ENCODE data around the gene SEC23IP. TPM values are rescaled to one million over a fixed set of nuclear protein-coding genes. Genes with fewer than 3 reads are reported as not detected.

SEC23IP gene
- total and polyA plus RNA-seq, 2 donors (not counting 3 experiments of a cell fraction or from before 2014, with no cell fraction given), result 30.9 to 83.1 TPM

DNA sequence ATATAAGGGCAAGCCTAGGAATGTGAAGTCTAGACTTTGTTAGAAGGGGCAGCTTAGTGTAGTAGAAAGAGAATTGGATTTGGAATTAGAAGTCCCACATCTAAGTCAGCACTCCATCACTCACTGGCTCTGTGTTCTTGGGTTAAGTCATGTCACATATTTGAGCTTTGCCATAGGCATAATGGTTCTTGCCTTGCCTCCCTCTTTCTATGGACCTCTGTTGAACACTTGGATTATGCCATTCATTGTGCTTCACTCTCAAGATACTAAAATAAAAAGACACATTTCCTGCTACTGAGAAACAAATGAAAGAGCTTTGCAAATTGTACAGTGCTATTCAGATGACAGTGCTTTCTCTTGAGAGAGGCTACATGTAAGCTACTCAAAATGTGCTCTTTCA is 35.9 kb downstream of the SEC23IP start:
- Histone ChIP-seq H3K27me3 (ENCODE audit: control insufficient read depth in 2 of 2, insufficient read depth in 2 of 2, low read length in 2 of 2) (no peaks in the 10 kb centered on the region), H3K9me3 (replicated peaks; ENCODE audit: control insufficient read depth, insufficient read depth, low read length) (no peaks in the 10 kb centered on the region), H3K9ac (replicated peaks; ENCODE audit: extremely low read depth, insufficient read depth, low read length) (no peak overlapping the region), H3K9me1 (replicated peaks; ENCODE audit: control insufficient read depth, extremely low read depth, insufficient read depth, low read length) (no peaks in the 10 kb centered on the region), H4K20me1 (replicated peaks; ENCODE audit: control insufficient read depth, extremely low read depth, insufficient read depth, low read length) (no peaks in the 10 kb centered on the region), H3K4me3 (replicated peaks in 1 of 3; ENCODE audit: insufficient read depth in 1 of 3, low read depth in 1 of 3, low read length in 3 of 3) (no peak overlapping the region), H3K79me2 (ENCODE audit: control insufficient read depth, insufficient read depth, low read length) (no peaks in the 10 kb centered on the region), H3K4me1 (ENCODE audit: control insufficient read depth, extremely low read depth, insufficient read depth, low read length) (no peaks in the 10 kb centered on the region), H3K36me3 (ENCODE audit: control insufficient read depth in 2 of 2, extremely low read depth in 1 of 2, insufficient read depth in 2 of 2, low read length in 2 of 2) (peaks cover 14 to 28% of the 10 kb centered on the region in 2 experiments), H3K27ac (ENCODE audit: insufficient read depth, low read depth, low read length) (no peak overlapping the region), H3K4me2 (ENCODE audit: insufficient read depth, low read length) (no peak overlapping the region), H2AFZ (ENCODE audit: low read depth, low read length) (no peak overlapping the region)
- FAIRE-seq, result no peak
- TF ChIP-seq POLR2A (IDR thresholded peaks at IDR 0.05; ENCODE audit: low read depth, low read length), result no peak
- no peak for TF ChIP-seq EZH2 (IDR thresholded peaks at IDR 0.05; ENCODE audit: borderline replicate concordance, low read depth, low read length, severe bottlenecking)
- TF ChIP-seq FOS (IDR thresholded peaks at IDR 0.05; ENCODE audit: borderline replicate concordance, insufficient read depth, low read length), result no peak
- no peak for TF ChIP-seq GATA2 (IDR thresholded peaks at IDR 0.05; ENCODE audit: insufficient read depth, insufficient read length, low read depth, low read length)
- TF ChIP-seq POLR2AphosphoS5 (IDR thresholded peaks at IDR 0.05; ENCODE audit: insufficient read depth, low read depth, low read length), result no peak
- intact Hi-C loops (cut with micrococcal nuclease), result no loop called here
- ChIA-PET POLR2A (interaction anchor here (0.6 kb wide), 1 partner anchor 196 kb away, joined by 3 read pairs; no protein-coding TSS in a partner anchor), CTCF (interaction anchor here (0.9 to 1.2 kb wide), 2 partner anchors 178 to 241 kb away, joined by 3 to 4 read pairs; no protein-coding TSS in a partner anchor)
- dilution Hi-C loops (cut with MboI; ENCODE audit: extremely low pct_ligation_motif_present, low sequenced_read_pairs), result no loop called here
- no TSS peak for BruUV-seq (replicated peaks)
- DNase-seq (ENCODE audit: low read depth, low spot score), result no peak

- POLR2A ChIA-PET, result interaction anchor here (0.7 kb wide), 1 partner anchor 36 kb away, joined by 5 read pairs; no protein-coding TSS in a partner anchor
- no peak overlapping the region for H3K27ac ChIP-seq (ENCODE audit: insufficient read depth, low read depth, low read length)
- H3K9ac ChIP-seq (replicated peaks; ENCODE audit: extremely low read depth, insufficient read depth, low read length), result no peak overlapping the region
- CTCF ChIA-PET, result no interaction called here
- no peaks in the 10 kb centered on the region for H3K9me1 ChIP-seq (replicated peaks; ENCODE audit: control insufficient read depth, extremely low read depth, insufficient read depth, low read length)
- no peak overlapping the region for H3K4me3 ChIP-seq (replicated peaks in 1 of 3; ENCODE audit: insufficient read depth in 1 of 3, low read depth in 1 of 3, low read length in 3 of 3)
- DNase-seq (ENCODE audit: low read depth, low spot score) (no peak), FAIRE-seq (no peak)
- H2AFZ ChIP-seq (ENCODE audit: low read depth, low read length), result no peak overlapping the region
- TF ChIP-seq POLR2A (IDR thresholded peaks at IDR 0.05; ENCODE audit: low read depth, low read length), result no peak
- TF ChIP-seq MAX (IDR thresholded peaks at IDR 0.05; ENCODE audit: insufficient read depth, insufficient read length), result no peak
- TF ChIP-seq MYC (IDR thresholded peaks at IDR 0.05; ENCODE audit: low read depth, low read length), result no peak
- TF ChIP-seq GATA2 (IDR thresholded peaks at IDR 0.05; ENCODE audit: insufficient read depth, insufficient read length, low read depth, low read length), result no peak
- TF ChIP-seq CTCF (IDR thresholded peaks at IDR 0.05; ENCODE audit: extremely low read depth in 1 of 2, insufficient read depth in 1 of 2, low read depth in 1 of 2, low read length in 2 of 2), result no peak
- TF ChIP-seq FOS (IDR thresholded peaks at IDR 0.05; ENCODE audit: borderline replicate concordance, insufficient read depth, low read length), result no peak
- no peak for TF ChIP-seq POLR2AphosphoS5 (IDR thresholded peaks at IDR 0.05; ENCODE audit: insufficient read depth, low read depth, low read length)
- no peak for TF ChIP-seq EZH2 (IDR thresholded peaks at IDR 0.05; ENCODE audit: borderline replicate concordance, low read depth, low read length, severe bottlenecking)
- no peak for TF ChIP-seq JUN (IDR thresholded peaks at IDR 0.05; ENCODE audit: borderline replicate concordance, insufficient read depth, insufficient read length, low read depth)
- no peaks in the 10 kb centered on the region for H4K20me1 ChIP-seq (replicated peaks; ENCODE audit: control insufficient read depth, extremely low read depth, insufficient read depth, low read length)
- H3K27me3 ChIP-seq (ENCODE audit: control insufficient read depth in 2 of 2, insufficient read depth in 2 of 2, low read length in 2 of 2), result no peaks in the 10 kb centered on the region
- intact Hi-C loops (cut with micrococcal nuclease), result loop anchor here (5.0 to 10.0 kb wide), 2 partner anchors 290 to 923 kb away; partner anchors contain the start of gene WDR11
- no peak overlapping the region for H3K4me2 ChIP-seq (ENCODE audit: insufficient read depth, low read length)
- H3K9me3 ChIP-seq (replicated peaks; ENCODE audit: control insufficient read depth, insufficient read depth, low read length), result no peaks in the 10 kb centered on the region
- no peaks in the 10 kb centered on the region for H3K79me2 ChIP-seq (ENCODE audit: control insufficient read depth, insufficient read depth, low read length)
- peaks cover 10 to 37% of the 10 kb centered on the region in 2 experiments for H3K36me3 ChIP-seq (ENCODE audit: control insufficient read depth in 2 of 2, extremely low read depth in 1 of 2, insufficient read depth in 2 of 2, low read length in 2 of 2)
- dilution Hi-C loops (cut with MboI; ENCODE audit: extremely low pct_ligation_motif_present, low sequenced_read_pairs), result no loop called here
- no TSS peak for BruUV-seq (replicated peaks)
- H3K4me1 ChIP-seq (ENCODE audit: control insufficient read depth, extremely low read depth, insufficient read depth, low read length), result no peaks in the 10 kb centered on the region
Observed at GRCh38 chr10:119931871-119932270, 39.3 kb downstream of the SEC23IP start.

Measured in endothelial cell of umbilical vein (primary cell).